Measurements from ENCODE around the gene CGB8. TPM values are rescaled to one million over a fixed set of nuclear protein-coding genes. Genes with fewer than 3 reads are reported as not detected.
"Not testable (repeated sequence)": the region's sequence is repeated elsewhere in the genome, so short reads cannot be mapped to it uniquely, and the experiment has no call there.

CGB8 gene
- total RNA-seq, 1 experiment from 2014 or later: not detected

- not testable (repeated sequence) for DNase-seq (ENCODE audit: low read depth)
These were observed 18.6 kb downstream of the CGB8 start for GRCh38 chr19:49030323-49030722.

GRCh38 chr19:49029749-49030148 is 19.2 kb downstream of the CGB8 start:
- DNase-seq (ENCODE audit: low read depth): not testable (repeated sequence)

GRCh38 chr19:49028686-49029085 is 20.2 kb downstream of the CGB8 start:
- not testable (repeated sequence) for DNase-seq (ENCODE audit: low read depth)

GRCh38 chr19:49025599-49025998 is 23.3 kb downstream of the CGB8 start:
- DNase-seq (ENCODE audit: low read depth): not testable (repeated sequence)

- DNase-seq (ENCODE audit: low read depth): not testable (repeated sequence)
These were observed 23.8 kb downstream of the CGB8 start for GRCh38 chr19:49025088-49025487.

- DNase-seq (ENCODE audit: low read depth): not testable (repeated sequence)
These were observed 24.7 kb downstream of the CGB8 start, which contains the start of gene CGB3 for GRCh38 chr19:49024233-49024632. TSS of gene CGB3 (minus strand) at chr19:49024333. CDS start at chr19:49023971, 362 bp downstream.

GRCh38 chr19:49022116-49022515 is 26.8 kb downstream of the CGB8 start:
- no peak for DNase-seq (ENCODE audit: low read depth)

DNA sequence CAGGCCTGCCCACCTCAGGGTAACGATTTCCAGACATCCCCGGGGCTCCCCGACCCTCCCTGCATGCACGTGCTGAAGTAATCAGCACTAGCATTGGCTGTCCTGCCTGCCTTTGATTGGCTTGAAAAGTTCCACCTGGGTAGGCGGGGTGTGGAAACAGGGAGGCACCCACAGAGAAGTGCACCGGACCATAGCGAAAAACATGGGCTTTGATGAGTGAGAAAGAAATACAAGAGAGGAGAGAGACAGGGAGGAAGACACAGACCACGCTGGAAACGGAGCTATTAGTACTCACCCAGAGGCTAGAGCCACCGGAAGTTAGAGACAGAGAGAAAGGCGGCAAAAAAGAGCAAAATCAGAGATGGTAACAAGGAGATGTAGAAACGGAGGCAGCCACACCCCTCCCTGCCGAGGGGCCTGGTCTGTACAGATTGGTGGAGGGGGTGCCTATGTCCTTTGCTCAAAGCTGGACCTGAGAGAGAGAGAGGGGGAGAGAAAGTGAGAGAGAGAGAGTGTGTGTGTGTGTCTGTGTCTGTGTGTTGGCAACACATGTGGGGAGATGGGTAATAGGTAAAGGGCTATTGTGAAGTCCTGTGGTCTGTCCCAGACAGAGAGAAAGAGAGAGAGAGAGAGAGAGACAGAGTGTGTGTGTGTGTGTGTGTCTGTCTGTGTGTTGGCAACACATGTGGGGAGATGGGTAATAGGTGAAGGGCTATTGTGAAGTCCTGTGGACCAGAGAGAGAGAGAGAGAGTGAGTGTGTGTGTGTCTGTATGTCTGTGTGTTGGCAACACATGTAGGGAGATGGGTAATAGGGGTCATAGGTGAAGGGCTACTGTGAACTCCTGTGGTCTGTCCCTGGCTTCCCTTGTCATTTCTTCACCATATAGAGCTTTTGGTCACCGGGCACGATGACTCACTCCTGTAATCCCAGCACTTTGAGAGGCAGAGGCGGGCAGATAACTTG is 27.7 kb downstream of the CGB8 start:
- DNase-seq (ENCODE audit: low read depth): peak; percentile 73

DNA sequence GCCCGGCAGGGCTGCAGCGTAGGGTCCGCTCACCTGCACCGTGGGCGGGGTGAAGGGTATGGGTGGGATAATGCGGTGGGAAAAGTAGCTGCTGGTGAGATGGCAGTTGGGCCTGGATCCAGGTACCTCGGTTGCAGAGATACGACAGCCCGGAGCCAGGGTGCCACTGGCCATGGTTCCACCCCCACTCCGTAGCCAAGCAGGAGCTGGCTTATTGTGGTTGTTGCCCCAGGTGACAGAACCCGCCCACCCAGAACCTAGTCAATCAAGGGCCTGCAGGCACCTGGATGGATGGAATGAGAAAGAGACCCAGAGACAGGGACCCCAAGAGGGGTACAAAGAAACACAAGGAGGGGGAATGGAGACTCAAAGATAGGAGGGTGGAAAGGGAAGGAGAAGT is 28.6 kb downstream of the CGB8 start:
- no peak for DNase-seq (ENCODE audit: low read depth)

DNA sequence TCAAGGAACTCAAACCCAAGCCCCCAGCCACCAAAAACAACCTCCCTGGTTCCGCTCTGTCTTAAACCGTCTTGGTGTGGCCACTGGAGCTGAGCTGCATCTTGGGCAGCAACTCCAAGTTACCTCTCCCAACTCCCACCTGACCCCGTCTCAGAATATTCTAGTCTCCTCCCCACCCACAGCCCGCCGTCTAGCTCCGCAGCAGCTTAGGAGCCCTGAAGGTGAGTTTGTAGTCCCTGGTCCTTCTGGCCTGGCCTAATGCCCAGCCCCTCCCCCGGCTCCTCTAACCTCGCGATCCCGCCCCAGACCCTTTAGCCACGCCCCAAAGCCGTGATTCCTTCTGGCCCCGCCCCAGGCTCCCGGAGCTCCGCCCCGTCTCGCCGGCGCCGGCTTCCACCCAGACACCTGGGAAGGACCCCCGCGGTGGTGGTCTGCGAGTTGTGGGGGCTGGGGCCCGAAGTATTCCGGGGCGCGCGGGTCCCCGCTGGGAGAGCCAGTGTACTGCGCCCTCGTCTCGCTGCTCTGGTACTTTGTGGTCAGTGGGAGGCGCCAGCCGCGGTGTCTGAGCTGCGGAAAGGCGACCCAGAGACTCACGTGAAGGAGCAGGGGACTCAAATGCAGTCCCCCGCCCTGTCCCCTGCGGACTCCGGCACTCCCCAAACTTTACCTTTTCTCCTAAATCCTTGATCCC is 29.5 kb downstream of the CGB8 start:
- no peak for DNase-seq (ENCODE audit: low read depth)

DNA sequence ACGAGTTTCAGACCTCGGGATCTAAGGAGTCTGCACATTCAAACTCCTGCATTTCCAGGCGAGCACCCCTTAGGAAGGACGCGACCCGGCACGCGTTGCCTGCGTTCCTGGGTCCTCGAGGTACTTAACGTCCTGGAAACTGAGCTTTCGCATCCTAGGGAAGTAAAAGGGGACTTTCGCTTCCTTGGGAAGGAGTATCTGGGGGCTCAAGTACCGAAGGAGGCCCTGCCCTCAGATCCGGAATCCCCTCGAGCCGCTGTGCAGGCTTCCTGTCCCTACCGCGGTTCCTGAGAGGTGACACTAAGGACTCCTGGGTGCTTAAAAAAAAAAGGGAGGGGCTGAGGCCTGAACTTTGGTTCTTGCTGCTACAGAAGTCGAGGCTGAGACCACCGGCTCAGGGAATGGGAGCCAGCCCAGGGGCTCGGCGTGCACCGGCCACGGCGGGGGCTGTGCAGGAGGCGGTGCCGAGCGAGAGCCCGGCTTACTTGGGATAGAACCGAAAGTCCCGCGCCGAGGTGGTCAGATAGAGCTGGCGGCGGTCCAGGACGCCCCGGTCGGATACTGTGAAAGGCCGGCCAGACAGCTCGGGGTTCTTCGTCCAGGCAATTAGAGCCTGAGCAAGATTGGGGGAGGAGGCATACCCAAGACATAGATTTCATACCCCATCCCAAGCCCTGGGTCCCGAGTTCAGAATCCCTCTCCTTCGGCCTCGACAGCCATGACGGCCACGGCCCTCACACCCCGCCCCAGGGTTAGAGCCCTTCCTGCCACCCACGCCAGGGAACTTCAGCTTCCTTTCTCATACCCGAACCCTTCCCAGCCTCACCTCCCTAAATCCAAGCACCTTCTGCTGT is 30.3 kb downstream of the CGB8 start:
- not testable (repeated sequence) for DNase-seq (ENCODE audit: low read depth)

DNA sequence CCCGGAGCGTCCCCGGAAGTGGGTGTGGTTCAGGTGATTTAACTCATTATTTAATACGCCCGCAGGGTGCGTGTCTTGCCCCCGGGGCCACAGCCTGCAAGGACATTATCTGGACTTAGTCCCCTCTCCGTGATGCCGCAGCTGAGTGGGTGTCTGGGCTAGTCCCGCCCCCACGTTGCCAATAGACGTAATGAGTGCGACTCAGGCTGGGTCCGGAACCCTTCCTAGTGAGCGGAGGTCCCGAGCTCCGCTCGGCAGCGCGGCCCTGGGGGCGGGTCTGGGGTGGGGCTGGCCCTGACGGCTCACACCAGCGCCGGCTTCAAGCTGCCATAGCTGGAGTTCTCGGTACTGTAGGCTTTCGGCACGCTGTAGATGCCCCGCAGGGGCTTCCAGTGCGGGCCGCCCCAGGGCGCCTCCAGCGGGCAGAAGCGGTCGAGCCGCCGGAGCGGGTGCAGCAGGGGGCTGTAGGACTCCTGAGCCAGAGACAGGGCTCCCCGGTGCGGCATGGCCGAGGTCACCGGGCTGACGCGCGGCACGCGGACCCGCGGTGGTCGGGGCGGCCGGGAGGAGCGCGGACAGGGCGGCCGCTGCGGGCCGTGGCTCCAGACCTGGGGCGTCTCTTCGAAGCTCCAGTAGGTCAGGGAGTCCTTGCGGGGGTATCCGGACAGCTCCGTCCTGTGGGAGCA is 31.1 kb downstream of the CGB8 start:
- DNase-seq (ENCODE audit: low read depth): peak; percentile 60

DNA sequence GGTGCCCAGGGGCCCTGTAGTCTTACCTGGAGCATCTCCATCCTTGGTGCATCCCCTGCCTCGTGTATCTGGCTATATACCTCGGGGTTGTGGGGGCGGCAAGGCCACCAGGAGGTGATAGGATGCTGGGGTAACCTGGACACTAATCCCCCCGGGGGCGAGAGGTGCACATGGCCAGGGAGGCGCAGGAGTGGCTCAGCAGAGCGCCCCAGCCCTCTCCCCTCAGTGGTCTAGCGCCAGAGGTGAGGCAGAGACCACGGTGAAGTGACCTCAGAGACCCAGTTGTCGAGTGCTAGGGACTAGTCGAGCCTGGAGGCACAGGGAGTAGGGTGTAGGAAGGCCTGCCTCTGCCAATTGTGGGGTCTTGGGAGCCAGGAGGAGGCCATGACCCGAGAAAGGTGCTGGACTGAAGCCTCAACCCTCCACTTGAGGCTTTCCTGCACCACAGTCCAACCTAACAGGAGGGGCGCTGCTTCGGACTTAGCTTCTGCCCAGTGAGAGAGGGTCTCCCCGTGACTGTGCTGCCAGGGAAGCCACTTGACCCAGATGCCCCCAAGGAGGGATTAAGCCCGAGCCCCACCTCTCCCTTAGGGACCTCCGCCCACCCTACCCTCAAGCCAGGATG is 31.8 kb downstream of the CGB8 start, which contains the start of gene LHB:
Gene LHB (minus strand): TSS at position 51 of the 625 bp plus-strand sequence. CDS start 10 bp downstream, at position 41.
- DNase-seq (ENCODE audit: low read depth): no peak

GRCh38 chr19:49016067-49016839 is 32.7 kb downstream of the CGB8 start:
- no peak for DNase-seq (ENCODE audit: low read depth)

DNA sequence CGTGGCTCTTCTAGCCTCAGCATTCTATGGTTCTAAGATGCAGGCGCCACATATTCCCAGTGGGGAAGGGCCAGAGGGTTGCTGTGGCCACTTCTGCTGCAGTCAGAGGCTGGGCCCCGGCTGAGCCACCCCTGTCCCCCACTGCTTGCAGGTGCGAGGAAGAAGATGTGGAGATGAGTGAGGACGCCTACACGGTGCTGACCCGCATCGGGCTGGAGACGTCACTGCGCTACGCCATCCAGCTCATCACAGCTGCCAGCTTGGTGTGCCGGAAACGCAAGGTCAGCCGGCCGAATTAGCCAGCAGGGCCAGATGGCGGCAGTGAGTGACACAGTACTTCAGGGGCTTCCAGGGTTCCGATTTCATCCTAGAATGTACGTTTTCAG is 34.0 kb downstream of the CGB8 start:
- no peak for DNase-seq (ENCODE audit: low read depth)

DNA sequence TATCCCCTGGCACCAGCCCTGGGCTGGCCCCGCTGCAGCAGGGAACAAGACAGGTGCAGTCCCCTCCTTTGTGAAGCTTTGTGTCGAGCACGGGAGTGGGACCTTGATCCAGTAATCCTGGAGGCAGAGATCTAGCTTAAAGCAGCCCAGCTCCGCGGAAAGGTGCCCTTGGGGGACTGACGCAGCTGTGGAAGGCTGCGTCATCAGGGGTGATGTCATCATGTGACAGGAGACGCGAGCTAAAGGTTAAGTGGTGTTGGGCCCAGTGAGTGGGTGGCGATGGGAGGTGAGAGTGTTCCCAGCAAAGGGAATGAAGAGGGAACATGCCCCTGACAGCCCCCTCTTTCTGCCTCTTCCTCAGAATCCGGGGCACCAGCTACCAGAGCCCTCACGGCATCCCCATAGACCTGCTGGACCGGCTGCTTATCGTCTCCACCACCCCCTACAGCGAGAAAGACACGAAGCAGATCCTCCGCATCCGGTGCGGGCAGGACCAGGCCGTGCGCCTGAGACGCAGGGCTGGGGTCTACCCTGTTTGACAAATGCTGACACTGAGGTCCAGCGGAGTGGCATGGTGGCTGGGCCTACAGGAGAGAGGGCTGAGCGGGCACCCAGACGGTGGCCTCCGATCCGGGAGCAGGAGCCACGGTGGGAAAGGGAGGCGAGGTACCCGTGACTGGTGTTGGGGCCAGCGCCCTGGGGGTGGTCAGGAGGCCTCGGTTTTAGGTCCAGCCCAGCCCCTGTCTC is 34.6 kb downstream of the CGB8 start:
- no peak for DNase-seq (ENCODE audit: low read depth)

DNA sequence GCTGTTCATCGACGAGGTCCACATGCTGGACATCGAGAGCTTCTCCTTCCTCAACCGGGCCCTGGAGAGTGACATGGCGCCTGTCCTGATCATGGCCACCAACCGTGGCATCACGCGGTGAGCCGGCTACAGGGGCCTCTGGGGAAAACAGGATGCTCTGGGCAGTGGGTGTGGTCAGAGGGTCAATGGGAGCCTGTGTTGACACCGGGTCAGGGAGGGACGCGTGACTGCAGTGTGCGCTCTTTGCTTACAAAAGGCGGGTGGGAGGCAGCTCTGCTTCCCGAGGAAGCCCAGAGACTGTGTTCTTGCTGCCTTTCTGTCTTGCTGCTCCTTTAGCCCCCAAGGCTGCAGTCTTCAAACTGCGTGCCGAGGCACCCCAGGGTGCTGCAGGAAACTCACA is 37.7 kb downstream of the CGB8 start:
- DNase-seq (ENCODE audit: low read depth): no peak

DNA sequence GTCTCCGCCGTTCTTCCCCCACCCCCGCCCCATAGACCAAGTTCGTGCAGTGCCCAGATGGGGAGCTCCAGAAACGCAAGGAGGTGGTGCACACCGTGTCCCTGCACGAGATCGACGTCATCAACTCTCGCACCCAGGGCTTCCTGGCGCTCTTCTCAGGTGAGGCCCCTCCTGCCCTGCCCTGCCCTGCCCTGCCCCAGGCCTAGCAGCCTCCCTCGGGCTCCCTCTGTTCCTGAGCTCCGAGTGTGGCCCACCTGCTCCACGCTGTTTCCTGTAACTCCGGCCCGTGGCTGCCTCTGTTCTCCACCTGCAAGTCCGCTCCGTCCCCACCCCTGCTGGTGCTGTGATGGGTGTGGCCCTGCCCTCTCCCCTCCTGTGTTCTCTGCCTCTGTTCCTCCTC is 38.5 kb downstream of the CGB8 start:
- DNase-seq (ENCODE audit: low read depth): no peak

DNA sequence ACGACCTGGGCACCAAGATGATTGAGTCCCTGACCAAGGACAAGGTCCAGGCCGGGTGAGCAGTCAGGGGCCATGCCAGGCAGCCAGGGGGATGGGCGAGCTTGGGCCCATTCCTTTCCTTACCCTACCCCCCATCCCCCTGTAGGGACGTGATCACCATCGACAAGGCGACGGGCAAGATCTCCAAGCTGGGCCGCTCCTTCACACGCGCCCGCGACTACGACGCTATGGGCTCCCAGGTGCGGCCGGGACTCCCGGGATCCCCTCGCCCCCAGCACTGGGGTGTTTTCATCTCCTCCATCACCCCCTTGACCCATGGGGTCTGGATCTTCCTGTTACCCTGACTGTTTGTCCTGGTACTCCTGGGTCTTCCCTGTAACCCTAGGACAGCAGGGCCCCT is 39.1 kb downstream of the CGB8 start:
- DNase-seq (ENCODE audit: low read depth): no peak
